ENCODE measurements around the gene PAX8.

Gene PAX8

GRCh38 chr2:113219889-113220641, 58.7 kb downstream of the PAX8 start:
- peak; percentile 88 to 93 (median 92) for DNase-seq

- DNase-seq = no peak
These were observed 59.2 kb downstream of the PAX8 start for GRCh38 chr2:113219525-113219888.

GRCh38 chr2:113219092-113219441, 59.7 kb downstream of the PAX8 start:
- DNase-seq = no peak

GRCh38 chr2:113218283-113219091, 60.2 kb downstream of the PAX8 start:
- DNase-seq = peak; percentile 94 to 99 (median 96)

GRCh38 chr2:113217455-113218282, 61.1 kb downstream of the PAX8 start:
- peak in 3 of 4 experiments; percentile 42 to 66 (median 52) for DNase-seq

GRCh38 chr2:113216891-113217454, 61.7 kb downstream of the PAX8 start:
- DNase-seq = no peak

- no peak for DNase-seq
These were observed 62.4 kb downstream of the PAX8 start for GRCh38 chr2:113216321-113216720.

- no peak for DNase-seq
These were observed 63.7 kb downstream of the PAX8 start for GRCh38 chr2:113215056-113215455.

GRCh38 chr2:113214141-113214540, 64.6 kb downstream of the PAX8 start:
- DNase-seq = no peak

GRCh38 chr2:113213061-113213930, 65.4 kb downstream of the PAX8 start:
- peak in 1 of 4 experiments; percentile 0 for DNase-seq

GRCh38 chr2:113212245-113213060, 66.3 kb downstream of the PAX8 start:
- peak; percentile 50 to 73 (median 64) for DNase-seq

- peak; percentile 65 to 87 (median 84) for DNase-seq
These were observed 67.3 kb downstream of the PAX8 start for GRCh38 chr2:113211226-113212105.

GRCh38 chr2:113209646-113210171, 69.0 kb downstream of the PAX8 start:
- no peak for DNase-seq

- DNase-seq = no peak
These were observed 69.6 kb downstream of the PAX8 start for GRCh38 chr2:113209011-113209645.

- no peak for DNase-seq
These were observed 70.3 kb downstream of the PAX8 start for GRCh38 chr2:113208396-113208795.

- DNase-seq = no peak
These were observed 71.7 kb downstream of the PAX8 start for GRCh38 chr2:113207021-113207420.

- no peak for DNase-seq
These were observed 72.5 kb downstream of the PAX8 start for GRCh38 chr2:113206251-113206650.

GRCh38 chr2:113203901-113204519, 74.7 kb downstream of the PAX8 start:
- DNase-seq = peak; percentile 77 to 83 (median 82)

GRCh38 chr2:113203217-113203530, 75.5 kb downstream of the PAX8 start:
- peak; percentile 33 to 63 (median 42) for DNase-seq
